Measurements from ENCODE around the gene TAAR2. TPM values are rescaled to one million over a fixed set of nuclear protein-coding genes. Genes with fewer than 3 reads are reported as not detected.
A peak's percentile ranks its signal among the peaks of the same experiment; 100 is the strongest.
"Not testable (repeated sequence)": the region's sequence is repeated elsewhere in the genome, so short reads cannot be mapped to it uniquely, and the experiment has no call there.

The TAAR2 gene
- total and polyA plus RNA-seq, 2 of the 13 experiments (the other 11 are each of a cell fraction or from before 2014, with no cell fraction given) = not detected

DNA sequence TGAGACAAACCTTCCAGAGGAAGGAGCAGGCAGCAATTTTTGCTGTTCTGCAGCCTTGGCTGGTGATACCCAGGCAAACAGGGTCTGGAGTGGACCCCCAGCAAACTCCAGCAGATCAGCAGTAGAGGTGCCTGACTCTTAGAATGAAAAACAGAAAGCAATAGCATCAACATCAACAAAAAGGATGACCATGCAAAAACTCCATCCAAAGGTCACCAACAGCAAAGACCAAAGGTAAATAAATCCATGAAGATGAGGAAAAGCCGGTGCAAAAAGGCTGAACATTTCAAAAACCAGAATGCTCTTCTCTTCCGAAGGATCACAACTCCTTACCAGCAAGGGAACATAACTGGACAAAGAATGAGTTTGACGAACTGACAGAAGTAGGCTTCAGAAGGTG is 11.8 kb upstream of the TAAR2 start (continued):
- TF ChIP-seq ARID5B (CRISPR knock-in tag; IDR thresholded peaks at IDR 0.05) = 0 out of 2 replicates have a peak, but pooled peaks have one; percentile 49
- TF ChIP-seq DPF2 (CRISPR knock-in tag; IDR thresholded peaks at IDR 0.05; ENCODE audit: borderline replicate concordance, low read depth) = 0 out of 2 replicates have a peak, but pooled peaks have one; percentile 7
- peak; percentile 74; the same call in 1 of the 2 replicates for TF ChIP-seq HNF4A (CRISPR knock-in tag; IDR thresholded peaks at IDR 0.05)
- TF ChIP-seq HMG20A (CRISPR knock-in tag; IDR thresholded peaks at IDR 0.05; ENCODE audit: borderline replicate concordance) = peak; percentile 31; the same call in 1 of the 2 replicates
- peak; percentile 68 for TF ChIP-seq ZNF644 (CRISPR knock-in tag; IDR thresholded peaks at IDR 0.05; ENCODE audit: low read depth)
- TF ChIP-seq, protein P1, sequence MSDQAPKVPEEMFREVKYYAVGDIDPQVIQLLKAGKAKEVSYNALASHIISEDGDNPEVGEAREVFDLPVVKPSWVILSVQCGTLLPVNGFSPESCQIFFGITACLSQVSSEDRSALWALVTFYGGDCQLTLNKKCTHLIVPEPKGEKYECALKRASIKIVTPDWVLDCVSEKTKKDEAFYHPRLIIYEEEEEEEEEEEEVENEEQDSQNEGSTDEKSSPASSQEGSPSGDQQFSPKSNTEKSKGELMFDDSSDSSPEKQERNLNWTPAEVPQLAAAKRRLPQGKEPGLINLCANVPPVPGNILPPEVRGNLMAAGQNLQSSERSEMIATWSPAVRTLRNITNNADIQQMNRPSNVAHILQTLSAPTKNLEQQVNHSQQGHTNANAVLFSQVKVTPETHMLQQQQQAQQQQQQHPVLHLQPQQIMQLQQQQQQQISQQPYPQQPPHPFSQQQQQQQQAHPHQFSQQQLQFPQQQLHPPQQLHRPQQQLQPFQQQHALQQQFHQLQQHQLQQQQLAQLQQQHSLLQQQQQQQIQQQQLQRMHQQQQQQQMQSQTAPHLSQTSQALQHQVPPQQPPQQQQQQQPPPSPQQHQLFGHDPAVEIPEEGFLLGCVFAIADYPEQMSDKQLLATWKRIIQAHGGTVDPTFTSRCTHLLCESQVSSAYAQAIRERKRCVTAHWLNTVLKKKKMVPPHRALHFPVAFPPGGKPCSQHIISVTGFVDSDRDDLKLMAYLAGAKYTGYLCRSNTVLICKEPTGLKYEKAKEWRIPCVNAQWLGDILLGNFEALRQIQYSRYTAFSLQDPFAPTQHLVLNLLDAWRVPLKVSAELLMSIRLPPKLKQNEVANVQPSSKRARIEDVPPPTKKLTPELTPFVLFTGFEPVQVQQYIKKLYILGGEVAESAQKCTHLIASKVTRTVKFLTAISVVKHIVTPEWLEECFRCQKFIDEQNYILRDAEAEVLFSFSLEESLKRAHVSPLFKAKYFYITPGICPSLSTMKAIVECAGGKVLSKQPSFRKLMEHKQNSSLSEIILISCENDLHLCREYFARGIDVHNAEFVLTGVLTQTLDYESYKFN (CRISPR knock-in tag; conservative IDR thresholded peaks at IDR 0.05) = peak; percentile 48
- TF ChIP-seq FOXP1 (IDR thresholded peaks at IDR 0.05) = not testable (repeated sequence)
- 0 out of 2 replicates have a peak, but pooled peaks have one; percentile 52 for TF ChIP-seq FOXP1 (CRISPR knock-in tag; IDR thresholded peaks at IDR 0.05)
- TF ChIP-seq MAFF (IDR thresholded peaks at IDR 0.05; ENCODE audit: low read depth, low read length) = peak; percentile 88
- 0 out of 2 replicates have a peak, but pooled peaks have one; percentile 4 for TF ChIP-seq ZNF263 (CRISPR knock-in tag; IDR thresholded peaks at IDR 0.05)
